Sigmoid colon (tissue), 3 donors: Measurements from ENCODE around the gene TFR2.

Experiments used
- CTCF ChIP-seq, 4 experiments: fragments of 450-650 bp in 3 of 4; fragments of 200-600 bp in 1 of 4; IDR thresholded peaks; one replicate each; pipeline ENCODE4 v1.5.1; 2016 to 2019; ENCODE audit warnings: antibody characterized with exemption in 4 of 4, mild to moderate bottlenecking in 3 of 4, moderate library complexity in 2 of 4
- POLR2A ChIP-seq, 2 donors: fragments of 450-650 bp; IDR thresholded peaks; one replicate each; pipeline ENCODE4 v1.6.1; 2016; ENCODE audit warnings: antibody characterized with exemption in 2 of 2, mild to moderate bottlenecking in 2 of 2, moderate library complexity in 2 of 2

- no peak for TF ChIP-seq POLR2A (IDR thresholded peaks at IDR 0.05)
- no peak for TF ChIP-seq CTCF (IDR thresholded peaks at IDR 0.05)
These were observed 32.6 kb upstream of the TFR2 start for GRCh38 chr7:100673942-100674410.
